HL-60 (cell line): ENCODE measurements around the gene SRRM3.

ENCODE experiments used
- DNase-seq, 2 experiments: peaks; one replicate each; pipeline ENCODE4 v3.0.0-alpha.2; 2010 to 2020; ENCODE audit warnings: low read depth in 1 of 2, low spot score in 1 of 2
- H3K27ac ChIP-seq: fragments of 250-450 bp; sonication (Bioruptor Pico); replicated peaks from 2 replicates; pipeline ENCODE4 v1.5.1; 2020; ENCODE audit warnings: mild to moderate bottlenecking, moderate library complexity
- H3K27me3 ChIP-seq: fragments of 250-450 bp; sonication (Bioruptor Pico); 2 replicates; pipeline ENCODE4 v1.5.1; 2021; ENCODE audit warnings: mild to moderate bottlenecking, moderate library complexity; ENCODE audit not compliant: insufficient read depth, poor library complexity, severe bottlenecking
- H3K4me3 ChIP-seq: replicated peaks from 2 replicates; pipeline ENCODE4 v1.5.1; 2011; ENCODE audit warnings: mild to moderate bottlenecking, control low read depth, low read length; ENCODE audit not compliant: insufficient read depth
- GABPA ChIP-seq: IDR thresholded peaks from 2 replicates; pipeline ENCODE4 v1.6.1; 2012; ENCODE audit warnings: low read depth
- POLR2AphosphoS5 ChIP-seq: IDR thresholded peaks from 2 replicates; pipeline ENCODE4 v1.6.1; 2012; ENCODE audit warnings: low read depth
- REST ChIP-seq: IDR thresholded peaks from 2 replicates; pipeline ENCODE4 v1.6.1; 2012; ENCODE audit warnings: low read depth; ENCODE audit not compliant: insufficient replicate concordance
- SPI1 ChIP-seq: IDR thresholded peaks from 2 replicates; pipeline ENCODE4 v1.6.1; 2012; ENCODE audit warnings: low read depth, mild to moderate bottlenecking, borderline replicate concordance
- TF ChIP-seq, protein P1 (sequence below): IDR thresholded peaks from one replicate; pipeline ENCODE4 v1.5.1; 2011; ENCODE audit warnings: low read length, control low read depth, inconsistent platforms; ENCODE audit not compliant: insufficient read depth

The SRRM3 gene

DNA sequence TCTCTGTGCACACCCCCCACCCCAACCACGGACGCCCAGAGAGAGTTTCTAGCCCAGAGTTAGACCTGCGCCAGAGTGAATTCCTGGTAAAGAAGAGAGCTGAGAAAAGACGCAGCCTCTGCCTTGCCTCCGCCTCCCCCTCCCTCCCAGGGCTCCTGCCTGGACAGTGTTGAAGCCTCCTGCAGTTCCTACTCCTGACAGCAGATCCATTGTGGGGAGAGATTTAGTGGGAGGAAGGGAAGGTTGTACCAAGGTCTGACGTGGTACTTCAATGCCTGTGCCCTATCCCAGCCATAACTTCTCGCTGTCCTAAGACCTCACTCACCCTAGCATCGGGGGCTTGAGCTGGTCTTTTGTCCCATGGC, 952 bp downstream of the SRRM3 start:
- Histone ChIP-seq H3K27ac (no peak overlapping the region), H3K27me3 (no peaks in the 10 kb centered on the region), H3K4me3 (no peak overlapping the region)
- no peak for DNase-seq
- TF ChIP-seq SPI1 (no peak), REST (no peak)

- TF ChIP-seq, protein P1, sequence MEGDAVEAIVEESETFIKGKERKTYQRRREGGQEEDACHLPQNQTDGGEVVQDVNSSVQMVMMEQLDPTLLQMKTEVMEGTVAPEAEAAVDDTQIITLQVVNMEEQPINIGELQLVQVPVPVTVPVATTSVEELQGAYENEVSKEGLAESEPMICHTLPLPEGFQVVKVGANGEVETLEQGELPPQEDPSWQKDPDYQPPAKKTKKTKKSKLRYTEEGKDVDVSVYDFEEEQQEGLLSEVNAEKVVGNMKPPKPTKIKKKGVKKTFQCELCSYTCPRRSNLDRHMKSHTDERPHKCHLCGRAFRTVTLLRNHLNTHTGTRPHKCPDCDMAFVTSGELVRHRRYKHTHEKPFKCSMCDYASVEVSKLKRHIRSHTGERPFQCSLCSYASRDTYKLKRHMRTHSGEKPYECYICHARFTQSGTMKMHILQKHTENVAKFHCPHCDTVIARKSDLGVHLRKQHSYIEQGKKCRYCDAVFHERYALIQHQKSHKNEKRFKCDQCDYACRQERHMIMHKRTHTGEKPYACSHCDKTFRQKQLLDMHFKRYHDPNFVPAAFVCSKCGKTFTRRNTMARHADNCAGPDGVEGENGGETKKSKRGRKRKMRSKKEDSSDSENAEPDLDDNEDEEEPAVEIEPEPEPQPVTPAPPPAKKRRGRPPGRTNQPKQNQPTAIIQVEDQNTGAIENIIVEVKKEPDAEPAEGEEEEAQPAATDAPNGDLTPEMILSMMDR = no peak
- peak; percentile 35 for TF ChIP-seq REST
- DNase-seq = no peak
- H3K27ac ChIP-seq = no peak overlapping the region
- H3K4me3 ChIP-seq = no peak overlapping the region
- H3K27me3 ChIP-seq = no peaks in the 10 kb centered on the region
These were observed 2.5 kb downstream of the SRRM3 start for GRCh38 chr7:76204147-76204546.

DNA sequence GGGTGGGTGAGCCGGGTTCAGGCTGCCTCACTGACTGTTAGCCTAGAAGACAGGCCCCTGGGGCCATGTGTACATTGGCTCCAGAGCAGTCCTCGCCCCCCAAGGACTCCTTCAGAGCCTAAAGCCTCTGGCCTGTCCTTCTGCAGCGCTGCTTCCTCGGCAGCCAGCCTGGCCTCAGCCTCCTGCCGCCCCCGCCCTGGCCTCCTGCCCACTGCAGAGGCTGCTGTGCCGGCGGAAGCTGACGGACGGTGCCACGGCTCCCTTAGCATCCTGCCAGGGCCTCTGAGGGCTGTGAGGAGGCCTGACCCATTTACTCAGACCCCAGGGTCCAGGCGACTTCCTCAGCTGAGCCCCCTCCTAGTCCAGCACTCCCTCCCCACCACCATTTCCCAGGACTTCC, 4.9 kb downstream of the SRRM3 start:
- no peak overlapping the region for H3K27ac ChIP-seq
- no peaks in the 10 kb centered on the region for H3K27me3 ChIP-seq
- no peak for DNase-seq
- TF ChIP-seq SPI1 (no peak), GABPA (no peak), POLR2AphosphoS5 (no peak), REST (no peak)
- TF ChIP-seq, protein P1 = no peak
- H3K4me3 ChIP-seq = no peak overlapping the region

- Histone ChIP-seq H3K27me3 (no peaks in the 10 kb centered on the region), H3K4me3 (no peak overlapping the region), H3K27ac (no peak overlapping the region)
- TF ChIP-seq, protein P1 = no peak
- no peak for DNase-seq
These were observed 7.6 kb downstream of the SRRM3 start for GRCh38 chr7:76209310-76209709.
